OCI-LY7 (cell line): ENCODE measurements around the gene SYT2.
"Not testable (repeated sequence)": the region's sequence is repeated elsewhere in the genome, so short reads cannot be mapped to it uniquely, and the experiment has no call there.

Source experiments
- CTCF ChIP-seq: fragments of 200-600 bp; sonication (generic); conservative IDR thresholded peaks from 2 replicates; pipeline ENCODE4 v1.5.1; 2014; ENCODE audit warnings: mild to moderate bottlenecking, antibody characterized with exemption, low read length, moderate library complexity, mixed read lengths
- EZH2phosphoT487 ChIP-seq: fragments of 200-600 bp; sonication (generic); IDR thresholded peaks from 2 replicates; pipeline ENCODE4 v1.6.1; 2018; ENCODE audit warnings: low read depth, borderline replicate concordance, mild to moderate bottlenecking, mixed run types, antibody characterized with exemption, low read length, moderate library complexity, mixed read lengths

- TF ChIP-seq CTCF, EZH2phosphoT487: not testable (repeated sequence)
Observed at GRCh38 chr1:202554619-202555018, 155.6 kb downstream of the SYT2 start.
